H1 (cell line): ENCODE measurements around the gene ELMO1. TPM values are rescaled to one million over a fixed set of nuclear protein-coding genes. Genes with fewer than 3 reads are reported as not detected.

ENCODE experiments used
- CTCF ChIA-PET: fragments of 300-600 bp; sonication (Branson Sonifier 250); formaldehyde crosslinking; loops from one replicate; lab custom pipeline; 2021; ENCODE audit not compliant: partially characterized antibody; lab: Charles Lee
- POLR2A ChIA-PET: fragments of 300-600 bp; sonication (Branson Sonifier 250); formaldehyde crosslinking; loops from one replicate; lab custom pipeline; 2021; ENCODE audit warnings: inconsistent platforms; ENCODE audit not compliant: partially characterized antibody; lab: Charles Lee
- DNase-seq, 2 experiments: peaks; one replicate each; pipeline versions ENCODE4 v3.0.0 to v3.0.0-alpha.2; 2010 to 2022; ENCODE audit warnings: low spot score in 2 of 2, low read depth in 1 of 2, mixed read lengths in 1 of 2
- FAIRE-seq: peaks from 2 replicates; lab custom pipeline; 2011; peaks lifted over from hg19 to GRCh38; lab: Jason Lieb, UNC
- H2AFZ ChIP-seq: 2 replicates; pipeline ENCODE4 v1.8.1; 2012; ENCODE audit warnings: low read length, inconsistent platforms
- H2AK5ac ChIP-seq: 2 replicates; pipeline ENCODE4 v1.6.1; 2013; ENCODE audit warnings: low read depth, low read length
- H2BK120ac ChIP-seq: replicated peaks from 2 replicates; pipeline ENCODE3; 2013; ENCODE audit warnings: low read depth, low read length, inconsistent platforms
- H2BK12ac ChIP-seq: 2 replicates; pipeline ENCODE4 v1.6.1; 2013; ENCODE audit warnings: low read depth, low read length
- H2BK15ac ChIP-seq: 2 replicates; pipeline ENCODE4 v1.6.1; 2013; ENCODE audit warnings: low read length
- H2BK20ac ChIP-seq: 2 replicates; pipeline ENCODE4 v1.6.1; 2013; ENCODE audit warnings: low read length
- H2BK5ac ChIP-seq: 2 replicates; pipeline ENCODE4 v1.6.1; 2013; ENCODE audit warnings: low read depth, low read length
- H3K14ac ChIP-seq: 2 replicates; pipeline ENCODE4 v1.6.1; 2013; ENCODE audit warnings: inconsistent platforms; ENCODE audit not compliant: insufficient read length
- H3K18ac ChIP-seq: 2 replicates; pipeline ENCODE4 v1.6.1; 2013; ENCODE audit warnings: low read length; ENCODE audit errors: extremely low read depth
- H3K23ac ChIP-seq: 2 replicates; pipeline ENCODE4 v1.6.1; 2013; ENCODE audit warnings: inconsistent platforms; ENCODE audit not compliant: insufficient read length
- H3K23me2 ChIP-seq: 2 replicates; pipeline ENCODE4 v1.6.1; 2013; ENCODE audit warnings: low read depth, low read length
- H3K27ac ChIP-seq: 2 replicates; pipeline ENCODE4 v1.6.1; 2011; ENCODE audit warnings: low read depth, low read length, inconsistent platforms
- H3K27me3 ChIP-seq, 4 experiments: replicated peaks in 1 of 4; 1 replicate in 1 of 4; 2 replicates in 3 of 4; pipeline versions ENCODE4 v1.6.1 to v1.8.1; 2011 to 2013; ENCODE audit warnings: low read length in 3 of 4, mild to moderate bottlenecking in 3 of 4, inconsistent platforms in 2 of 4, mixed read lengths in 2 of 4, moderate library complexity in 1 of 4; ENCODE audit not compliant: control insufficient read depth in 3 of 4, insufficient read depth in 3 of 4; ENCODE audit errors: extremely low read depth in 1 of 4
- H3K36me3 ChIP-seq, 4 experiments: 2 replicates each; pipeline versions ENCODE4 v1.6.1 to v1.8.1; 2011 to 2013; ENCODE audit warnings: mild to moderate bottlenecking in 4 of 4, low read length in 3 of 4, moderate library complexity in 2 of 4, control low read depth in 1 of 4, inconsistent platforms in 1 of 4; ENCODE audit not compliant: insufficient read depth in 4 of 4, control insufficient read depth in 2 of 4
- H3K4ac ChIP-seq: replicated peaks from 2 replicates; pipeline ENCODE3; 2013; ENCODE audit warnings: low read length, low read depth, mixed read lengths, inconsistent platforms; ENCODE audit not compliant: insufficient read length
- H3K4me1 ChIP-seq, 4 experiments: replicated peaks in 1 of 4; 1 replicate in 1 of 4; 2 replicates in 3 of 4; pipeline versions ENCODE4 v1.6.1 to v1.8.1; 2011 to 2013; ENCODE audit warnings: low read length in 3 of 4, inconsistent platforms in 2 of 4, mixed read lengths in 1 of 4; ENCODE audit not compliant: insufficient read depth in 4 of 4, control insufficient read depth in 3 of 4
- H3K4me2 ChIP-seq, 2 experiments: 2 replicates each; pipeline versions ENCODE4 v1.6.1 to v1.8.1; 2011 to 2013; ENCODE audit warnings: low read depth in 2 of 2, low read length in 2 of 2, control low read depth in 1 of 2, inconsistent platforms in 1 of 2, mild to moderate bottlenecking in 1 of 2; ENCODE audit not compliant: insufficient read depth in 1 of 2
- H3K4me3 ChIP-seq, 4 experiments: fragments of 200-600, 300-600 bp in 1 of 4; sonication (generic), shearing (Covaris generic), sonication (Bioruptor Twin) in 1 of 4; 2 replicates each; pipeline versions ENCODE4 v1.5.1 to v1.8.1; 2011 to 2016; ENCODE audit warnings: low read length in 4 of 4, low read depth in 3 of 4, control low read depth in 2 of 4, inconsistent platforms in 2 of 4, mild to moderate bottlenecking in 2 of 4, mixed read lengths in 1 of 4, moderate library complexity in 1 of 4; ENCODE audit not compliant: insufficient read depth in 2 of 4; ENCODE audit errors: extremely low read depth in 1 of 4
- H3K56ac ChIP-seq: replicated peaks from 2 replicates; pipeline ENCODE3; 2013; ENCODE audit warnings: low read depth, mild to moderate bottlenecking, mixed read lengths, low read length, inconsistent platforms; ENCODE audit not compliant: insufficient read length
- H3K79me1 ChIP-seq: 2 replicates; pipeline ENCODE4 v1.6.1; 2013; ENCODE audit warnings: low read depth, low read length, control low read depth
- H3K79me2 ChIP-seq, 2 experiments: 2 replicates each; pipeline versions ENCODE4 v1.6.1 to v1.8.1; 2012 to 2013; ENCODE audit warnings: low read length in 2 of 2, mild to moderate bottlenecking in 2 of 2, inconsistent platforms in 1 of 2; ENCODE audit not compliant: insufficient read depth in 2 of 2, control insufficient read depth in 1 of 2
- H3K9ac ChIP-seq, 4 experiments: replicated peaks in 1 of 4; 1 replicate in 1 of 4; 2 replicates in 3 of 4; pipeline versions ENCODE4 v1.6.1 to v1.8.1; 2011 to 2013; ENCODE audit warnings: low read depth in 3 of 4, low read length in 3 of 4, control low read depth in 2 of 4, mild to moderate bottlenecking in 2 of 4, moderate library complexity in 2 of 4, inconsistent platforms in 1 of 4; ENCODE audit errors: extremely low read depth in 1 of 4
- H3K9me3 ChIP-seq, 2 experiments: 2 replicates each; pipeline versions ENCODE4 v1.6.1 to v1.8.1; 2012 to 2013; ENCODE audit warnings: mild to moderate bottlenecking in 2 of 2, moderate library complexity in 2 of 2, control low read depth in 1 of 2, inconsistent platforms in 1 of 2, low read depth in 1 of 2, low read length in 1 of 2, mixed read lengths in 1 of 2; ENCODE audit not compliant: insufficient read depth in 2 of 2
- H4K20me1 ChIP-seq, 2 experiments: replicated peaks in 1 of 2; 2 replicates each; pipeline versions ENCODE3 to v1.8.1; 2011 to 2013; ENCODE audit warnings: inconsistent platforms in 2 of 2, low read length in 2 of 2, mild to moderate bottlenecking in 1 of 2; ENCODE audit not compliant: insufficient read depth in 2 of 2, control insufficient read depth in 1 of 2
- H4K5ac ChIP-seq: 2 replicates; pipeline ENCODE4 v1.6.1; 2013; ENCODE audit warnings: low read length, low read depth, mixed read lengths, inconsistent platforms; ENCODE audit not compliant: insufficient read length
- H4K8ac ChIP-seq: 2 replicates; pipeline ENCODE4 v1.8.0; 2013; ENCODE audit warnings: mild to moderate bottlenecking, moderate library complexity, low read length, inconsistent platforms; ENCODE audit not compliant: insufficient read depth; ENCODE audit errors: extremely low read depth
- H4K91ac ChIP-seq: replicated peaks from 2 replicates; pipeline ENCODE3; 2013; ENCODE audit warnings: low read length, mixed read lengths, inconsistent platforms; ENCODE audit not compliant: insufficient read length
- EZH2 ChIP-seq: fragments of 200-600 bp; sonication (generic); IDR thresholded peaks from 2 replicates; pipeline ENCODE4 v1.7.1; 2012; ENCODE audit warnings: low read depth, mild to moderate bottlenecking, moderate library complexity, low read length, inconsistent platforms; ENCODE audit not compliant: severe bottlenecking
- KDM1A ChIP-seq: fragments of 200-600, 300-600 bp; sonication (generic); IDR thresholded peaks from 2 replicates; pipeline ENCODE4 v1.7.1; 2016; ENCODE audit warnings: mild to moderate bottlenecking, low read length, borderline replicate concordance
- KDM5A ChIP-seq: fragments of 200-600 bp; IDR thresholded peaks from 2 replicates; pipeline ENCODE4 v1.7.1; 2012; ENCODE audit warnings: mild to moderate bottlenecking, low read length, inconsistent platforms, mixed read lengths
- MAFK ChIP-seq: IDR thresholded peaks from 2 replicates; pipeline ENCODE4 v1.6.1; 2012; ENCODE audit warnings: low read depth, mild to moderate bottlenecking, improper control_type of control experiment, low read length
- TAF1 ChIP-seq: IDR thresholded peaks from 2 replicates; pipeline ENCODE4 v1.6.1; 2011; ENCODE audit warnings: mild to moderate bottlenecking, low read depth, low read length
- TAF7 ChIP-seq: optimal IDR thresholded peaks from 2 replicates; pipeline ENCODE3; 2011; ENCODE audit warnings: low read depth, mild to moderate bottlenecking, inconsistent platforms, low read length, moderate library complexity, borderline replicate concordance
- TBP ChIP-seq: IDR thresholded peaks from 2 replicates; pipeline ENCODE4 v1.6.1; 2011; ENCODE audit warnings: low read depth, low read length, improper control_type of control experiment
- TCF12 ChIP-seq: IDR thresholded peaks from 2 replicates; pipeline ENCODE4 v1.6.1; 2011; ENCODE audit warnings: low read depth, mild to moderate bottlenecking, low read length
- WGBS, 2 experiments: shearing (Covaris generic) in 1 of 2; methylation state at CpG; one replicate each; pipeline versions ENCODE4 v1.1.6 to v1.1.7; 2013 to 2015; ENCODE audit warnings: low lambda C conversion rate in 2 of 2, mixed read lengths in 2 of 2, inconsistent platforms in 1 of 2, low coverage in 1 of 2, missing lambda C conversion rate in 1 of 2; ENCODE audit not compliant: insufficient replicate concordance in 2 of 2, insufficient coverage in 1 of 2, insufficient read length in 1 of 2; ENCODE audit errors: extremely low coverage in 1 of 2, missing lambda C conversion rate in 1 of 2; 5-methylcytosine and 5-hydroxymethylcytosine counted together
- polyA plus RNA-seq, 7 experiments: library from polyadenylated mRNA; depleted of rRNA in 3 of 7; stranded (reverse) in 5 of 7; unstranded in 2 of 7; fragments of >200 nt in 5 of 7; fragments of 200-250 nt in 2 of 7; gene quantifications; 1 replicate in 5 of 7; 2 replicates in 1 of 7; 4 replicates in 1 of 7; pipeline versions ENCODE4 v1.2.1 to v1.2.3, GENCODE V29; 2011 to 2013; ENCODE audit warnings: missing spikeins in 2 of 7, mixed read lengths in 2 of 7
- total RNA-seq: library from RNA; stranded (reverse); fragmentation: NEBNext Ultra II Directional; extraction: Animal tissue kit (Norgen Biotek cat#: 25700); gene quantifications from 2 replicates; pipeline ENCODE4 v1.2.1, GENCODE V29; 2021
- TF ChIP-seq, protein P1 (sequence below): IDR thresholded peaks from 2 replicates; pipeline ENCODE4 v1.6.1; 2011; ENCODE audit warnings: low read length, improper control_type of control experiment

ELMO1 gene
- total and polyA plus RNA-seq, 2 of the 8 experiments (the other 6 are each of a cell fraction or from before 2014, with no cell fraction given): 18.4 to 21.0 TPM

DNA sequence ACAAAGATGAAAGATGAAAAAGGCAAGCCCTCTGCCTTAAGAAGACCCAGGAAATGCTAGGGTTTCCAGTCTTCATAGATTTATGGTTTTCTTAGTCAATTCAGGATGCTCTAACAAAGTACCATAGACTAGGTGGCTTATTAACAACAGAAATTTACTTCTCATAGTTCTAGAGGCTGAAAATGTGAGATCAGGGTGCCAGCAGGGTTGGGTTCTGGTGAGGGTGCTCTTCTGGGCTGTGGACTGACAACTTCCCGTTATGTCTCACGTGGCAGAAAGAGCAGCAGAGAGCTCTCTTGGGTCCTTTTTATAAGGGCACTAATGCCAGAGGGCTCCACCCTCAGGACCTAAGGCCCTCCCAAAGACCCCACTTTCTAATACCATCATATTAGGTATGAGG is 23.7 kb downstream of the ELMO1 start:
- H3K9ac ChIP-seq: no peak overlapping the region
- CTCF ChIA-PET: interaction anchor here (0.9 kb wide), 1 partner anchor 31 kb away, joined by 3 read pairs; no protein-coding TSS in a partner anchor
- no peaks in the 10 kb centered on the region for H3K79me1 ChIP-seq
- H3K9me3 ChIP-seq: no peaks in the 10 kb centered on the region
- H3K36me3 ChIP-seq: no peaks in the 10 kb centered on the region; a peak in 1 of 8 replicates
- 95% methylated on average over 2 of the region's 2 CpGs; no CpG with 5 or more reads in 1 of the 2 experiments for WGBS, 2 experiments
- DNase-seq: no peak
- TF ChIP-seq TAF1: no peak
- no peak for TF ChIP-seq TBP
- no peak for TF ChIP-seq MAFK
- no peak for TF ChIP-seq KDM1A
- TF ChIP-seq KDM5A: no peak
- TF ChIP-seq, protein P1, sequence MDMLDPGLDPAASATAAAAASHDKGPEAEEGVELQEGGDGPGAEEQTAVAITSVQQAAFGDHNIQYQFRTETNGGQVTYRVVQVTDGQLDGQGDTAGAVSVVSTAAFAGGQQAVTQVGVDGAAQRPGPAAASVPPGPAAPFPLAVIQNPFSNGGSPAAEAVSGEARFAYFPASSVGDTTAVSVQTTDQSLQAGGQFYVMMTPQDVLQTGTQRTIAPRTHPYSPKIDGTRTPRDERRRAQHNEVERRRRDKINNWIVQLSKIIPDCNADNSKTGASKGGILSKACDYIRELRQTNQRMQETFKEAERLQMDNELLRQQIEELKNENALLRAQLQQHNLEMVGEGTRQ: no peak
- TF ChIP-seq TAF7: no peak
- no peak for TF ChIP-seq EZH2
- TF ChIP-seq TCF12: no peak
- TF ChIP-seq, all 59 proteins: peak for 0
- no peak overlapping the region for H3K56ac ChIP-seq
- H2AFZ ChIP-seq: no peak overlapping the region
- H3K18ac ChIP-seq: no peak overlapping the region
- H3K23ac ChIP-seq: no peak overlapping the region
- no peak overlapping the region for H4K8ac ChIP-seq
- no peaks in the 10 kb centered on the region for H4K20me1 ChIP-seq
- no peak overlapping the region for H2AK5ac ChIP-seq
- H2BK12ac ChIP-seq: no peak overlapping the region
- H2BK5ac ChIP-seq: no peak overlapping the region
- H3K4me3 ChIP-seq: no peak overlapping the region
- POLR2A ChIA-PET: interaction anchor here (1.2 kb wide), 1 partner anchor 17 kb away, joined by 3 read pairs; no protein-coding TSS in a partner anchor
- no peak overlapping the region for H3K4me2 ChIP-seq
- H3K27ac ChIP-seq: no peak overlapping the region
- H3K4ac ChIP-seq: no peak overlapping the region
- H2BK120ac ChIP-seq: no peak overlapping the region
- H3K79me2 ChIP-seq: peaks cover 0 to 3% of the 10 kb centered on the region in 2 experiments; a peak in 1 of 4 replicates
- H2BK15ac ChIP-seq: no peak overlapping the region
- no peak overlapping the region for H4K91ac ChIP-seq
- H3K23me2 ChIP-seq: no peaks in the 10 kb centered on the region
- H4K5ac ChIP-seq: no peak overlapping the region
- H3K27me3 ChIP-seq: no peaks in the 10 kb centered on the region
- no peaks in the 10 kb centered on the region for H3K4me1 ChIP-seq
- FAIRE-seq: no peak
- no peak overlapping the region for H3K14ac ChIP-seq
- no peak overlapping the region for H2BK20ac ChIP-seq
